ENCODE results near the gene GPRC5A. TPM values are rescaled to one million over a fixed set of nuclear protein-coding genes. Genes with fewer than 3 reads are reported as not detected.

GPRC5A gene
- total and polyA plus RNA-seq, 2 of the 13 experiments (the other 11 are each of a cell fraction or from before 2014, with no cell fraction given) = 0.27 to 3.0 TPM

DNA sequence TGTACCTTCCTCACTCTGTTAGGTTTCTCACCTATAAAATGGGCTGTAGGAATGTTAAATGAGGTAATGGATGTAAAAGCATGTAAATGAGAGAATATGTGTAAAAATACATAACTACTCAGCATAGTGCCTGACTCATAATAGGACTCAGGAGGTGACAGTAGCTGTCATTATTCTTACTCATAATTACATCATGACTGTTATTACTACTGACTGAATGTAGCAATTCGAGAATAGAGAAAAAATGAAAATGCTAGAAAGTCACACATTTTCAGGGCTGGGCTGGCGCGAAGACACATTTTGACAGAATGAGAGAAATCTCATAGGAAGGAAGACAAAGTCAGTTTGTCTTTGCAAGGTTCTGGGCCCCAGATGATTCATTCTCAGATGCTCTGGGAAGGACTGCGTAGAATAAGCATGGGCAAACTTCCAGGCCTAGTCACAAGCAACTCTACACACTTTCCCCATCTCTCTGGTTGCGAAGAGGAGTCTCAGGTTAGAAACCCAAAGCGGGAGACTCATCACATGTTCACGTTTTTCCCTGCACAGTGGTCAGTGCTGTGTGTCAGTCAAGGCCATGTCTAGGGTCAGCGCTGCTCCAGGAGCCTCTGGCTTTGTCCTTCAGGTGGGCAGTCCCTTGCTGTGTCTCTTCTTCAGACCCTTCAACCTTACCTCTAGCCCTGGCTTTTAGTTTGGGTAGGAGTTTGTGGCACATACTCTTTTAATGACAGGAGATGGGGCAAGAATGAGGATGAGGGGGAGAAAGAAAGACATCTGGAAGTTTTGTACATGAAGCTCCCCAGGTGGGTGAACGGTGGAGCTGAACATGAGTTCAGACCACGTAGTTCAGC, 8.4 kb downstream of the GPRC5A start:
- ChIA-PET CTCF (ENCODE audit: low intra/inter-chr PET ratio, low total read pairs) (no interaction called here), POLR2A (no interaction called here)
- Histone ChIP-seq H3K9ac (ENCODE audit: insufficient read depth, low read depth, low read length) (no peak overlapping the region), H3K4me2 (ENCODE audit: low read depth, low read length) (no peak overlapping the region), H3K27me3 (ENCODE audit: control insufficient read depth in 1 of 2, insufficient read depth in 2 of 2, low read length in 2 of 2) (peaks cover 2 to 14% of the 10 kb centered on the region in 2 experiments; a peak in 4 of 5 replicates), H3K4me3 (replicated peaks in 1 of 3; ENCODE audit: insufficient read depth in 1 of 3, low read depth in 2 of 3, low read length in 3 of 3) (no peak overlapping the region), H3K79me2 (ENCODE audit: insufficient read depth, low read length) (no peaks in the 10 kb centered on the region), H3K27ac (ENCODE audit: extremely low read length, insufficient read depth, low read length) (no peak overlapping the region), H3K36me3 (replicated peaks in 1 of 2; ENCODE audit: control insufficient read depth in 1 of 2, insufficient read depth in 2 of 2, low read length in 2 of 2) (no peaks in the 10 kb centered on the region), H3K9me3 (ENCODE audit: low read length) (no peaks in the 10 kb centered on the region), H4K20me1 (ENCODE audit: insufficient read depth, low read length) (no peaks in the 10 kb centered on the region), H2AFZ (ENCODE audit: low read length) (no peak overlapping the region), H3K4me1 (ENCODE audit: insufficient read depth, low read length) (peaks cover 21% of the 10 kb centered on the region)
- DNase-seq (ENCODE audit: low spot score) (no peak), ATAC-seq (no peak; the same call in 2 of the 3 replicates), FAIRE-seq (no peak)
- 22% methylated on average over 10 of the region's 10 CpGs for WGBS (ENCODE audit: low lambda C conversion rate)
- TF ChIP-seq FOSL2 (CRISPR knock-in tag; IDR thresholded peaks at IDR 0.05) (peak; percentile 34; the same call in 1 of the 2 replicates), NR2F1 (CRISPR knock-in tag; IDR thresholded peaks at IDR 0.05) (no peak), HMGA1 (CRISPR knock-in tag; conservative IDR thresholded peaks at IDR 0.05) (no peak)
- intact Hi-C loops (cut with micrococcal nuclease; ENCODE audit: unreplicated experiment) = no loop called here
- no TSS peak for BruUV-seq (replicated peaks)
- in situ Hi-C loops (cut with HindIII; ENCODE audit: extremely low pct_ligation_motif_present, low pct_unique_long_range_greater_than_20kb) = no loop called here

DNA sequence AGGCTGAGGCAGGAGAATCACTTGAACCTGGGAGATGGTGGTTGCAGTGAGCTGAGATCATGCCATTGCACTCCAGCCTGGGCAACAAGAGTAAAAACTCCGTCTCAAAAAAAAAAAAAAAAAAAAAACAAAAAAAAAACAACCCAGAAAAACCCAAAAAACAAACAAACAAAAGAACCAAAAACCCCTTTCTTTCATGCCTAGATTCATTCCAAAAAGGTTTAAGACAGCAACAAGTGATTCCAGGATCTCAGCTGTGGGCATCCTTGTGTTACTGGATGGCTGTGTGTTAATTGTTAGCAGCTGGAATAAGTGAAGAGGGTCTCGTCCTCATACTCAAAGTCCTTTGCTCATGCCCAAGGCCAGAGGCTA, 9.4 kb downstream of the GPRC5A start:
- Histone ChIP-seq H3K36me3 (replicated peaks in 1 of 2; ENCODE audit: control insufficient read depth in 1 of 2, insufficient read depth in 2 of 2, low read length in 2 of 2) (no peaks in the 10 kb centered on the region), H3K27me3 (ENCODE audit: control insufficient read depth in 1 of 2, insufficient read depth in 2 of 2, low read length in 2 of 2) (peaks cover 2 to 14% of the 10 kb centered on the region in 2 experiments; a peak in 4 of 5 replicates), H3K9ac (ENCODE audit: insufficient read depth, low read depth, low read length) (no peak overlapping the region), H3K4me2 (ENCODE audit: low read depth, low read length) (0 out of 2 replicates have a peak overlapping the region, but pooled peaks have one; percentile 3), H3K4me3 (replicated peaks in 1 of 3; ENCODE audit: insufficient read depth in 1 of 3, low read depth in 2 of 3, low read length in 3 of 3) (no peak overlapping the region), H3K79me2 (ENCODE audit: insufficient read depth, low read length) (no peaks in the 10 kb centered on the region), H4K20me1 (ENCODE audit: insufficient read depth, low read length) (no peaks in the 10 kb centered on the region), H3K27ac (ENCODE audit: extremely low read length, insufficient read depth, low read length) (no peak overlapping the region), H3K9me3 (ENCODE audit: low read length) (no peaks in the 10 kb centered on the region), H2AFZ (ENCODE audit: low read length) (no peak overlapping the region), H3K4me1 (ENCODE audit: insufficient read depth, low read length) (peaks cover 21% of the 10 kb centered on the region)
- ChIA-PET CTCF (ENCODE audit: low intra/inter-chr PET ratio, low total read pairs) (no interaction called here), POLR2A (no interaction called here)
- intact Hi-C loops (cut with micrococcal nuclease; ENCODE audit: unreplicated experiment) = no loop called here
- FAIRE-seq (no peak), ATAC-seq (no peak), DNase-seq (ENCODE audit: low spot score) (no peak)
- BruUV-seq (replicated peaks) = no TSS peak
- WGBS (ENCODE audit: low lambda C conversion rate) = 21% methylated on average over 2 of the region's 2 CpGs
- in situ Hi-C loops (cut with HindIII; ENCODE audit: extremely low pct_ligation_motif_present, low pct_unique_long_range_greater_than_20kb) = no loop called here
- no peak for TF ChIP-seq TBX3 (IDR thresholded peaks at IDR 0.05; ENCODE audit: borderline replicate concordance)
- TF ChIP-seq ZNF709 (CRISPR knock-in tag; IDR thresholded peaks at IDR 0.05) = no peak
- no peak for TF ChIP-seq ARID2 (CRISPR knock-in tag; IDR thresholded peaks at IDR 0.05; ENCODE audit: borderline replicate concordance)
- TF ChIP-seq BCL6 (CRISPR knock-in tag; IDR thresholded peaks at IDR 0.05) = no peak
- TF ChIP-seq CBFB (CRISPR knock-in tag; IDR thresholded peaks at IDR 0.05) = no peak
- no peak for TF ChIP-seq PHF21A (CRISPR knock-in tag; IDR thresholded peaks at IDR 0.05)
